Body of pancreas (tissue), 4 donors: ENCODE data around the gene HELZ. TPM values are rescaled to one million over a fixed set of nuclear protein-coding genes. Genes with fewer than 3 reads are reported as not detected.

Source experiments
- ATAC-seq: fragments of 150-250 bp; one replicate; pipeline ENCODE4 v1.9.1; 2016
- DNase-seq, 4 donors: peaks; one replicate each; pipeline ENCODE4 v3.0.0-alpha.2; 2019
- H3K27ac ChIP-seq, 4 donors: fragments of 200-600 bp; sonication (generic); 1 replicate in 3 of 4; 2 replicates in 1 of 4; pipeline versions ENCODE4 v1.5.1 to v1.6.1; 2016 to 2019; ENCODE audit warnings: mild to moderate bottlenecking in 1 of 4, mixed read lengths in 1 of 4, moderate library complexity in 1 of 4
- H3K27me3 ChIP-seq, 2 donors: fragments of 200-600 bp; sonication (generic); one replicate each; pipeline ENCODE4 v1.6.0; 2016; ENCODE audit warnings: mild to moderate bottlenecking in 1 of 2
- H3K36me3 ChIP-seq, 2 donors: fragments of 200-600 bp; sonication (generic); replicated peaks in 1 of 2; 2 replicates each; pipeline ENCODE4 v1.5.1; 2016; ENCODE audit warnings: low read depth in 2 of 2; ENCODE audit not compliant: insufficient read depth in 1 of 2
- H3K4me1 ChIP-seq: fragments of 200-600 bp; sonication (generic); one replicate; pipeline ENCODE4 v1.6.0; 2016
- H3K4me3 ChIP-seq, 2 donors: fragments of 200-600 bp; sonication (generic); 1 replicate in 1 of 2; 2 replicates in 1 of 2; pipeline ENCODE4 v1.5.1; 2016 to 2019
- H3K9me3 ChIP-seq, 3 donors: fragments of 200-600 bp; sonication (generic); 1 replicate in 2 of 3; 2 replicates in 1 of 3; pipeline ENCODE4 v1.5.1; 2016
- POLR2A ChIP-seq, 3 donors: fragments of 450-650 bp; IDR thresholded peaks; one replicate each; pipeline ENCODE4 v1.6.1; 2016; ENCODE audit warnings: antibody characterized with exemption in 3 of 3, mild to moderate bottlenecking in 2 of 3
- WGBS, 2 donors: methylation state at CpG; one replicate each; pipeline ENCODE4 v1.1.5; 2017; 5-methylcytosine and 5-hydroxymethylcytosine counted together
- intact Hi-C: fragments of 100-400 bp; cut with DNase I; formaldehyde crosslinking; loops from one replicate; pipeline ENCODE4 v1.15.1; 2023
- total RNA-seq, 2 donors: library from RNA; depleted of rRNA; stranded (reverse); fragments of >200 nt; gene quantifications; one replicate each; pipeline ENCODE4 v1.1.0, GENCODE V29; 2016
- TF ChIP-seq, protein P1 (sequence below), 7 experiments: fragments of 450-650 bp in 4 of 7; fragments of 200-600 bp in 3 of 7; sonication (generic) in 3 of 7; IDR thresholded peaks; one replicate each; pipeline ENCODE4 v1.5.1; 2016 to 2019; ENCODE audit warnings: antibody characterized with exemption in 7 of 7

HELZ gene
- total RNA-seq, 2 donors from 2014 or later: 21.0 to 34.6 TPM

DNA sequence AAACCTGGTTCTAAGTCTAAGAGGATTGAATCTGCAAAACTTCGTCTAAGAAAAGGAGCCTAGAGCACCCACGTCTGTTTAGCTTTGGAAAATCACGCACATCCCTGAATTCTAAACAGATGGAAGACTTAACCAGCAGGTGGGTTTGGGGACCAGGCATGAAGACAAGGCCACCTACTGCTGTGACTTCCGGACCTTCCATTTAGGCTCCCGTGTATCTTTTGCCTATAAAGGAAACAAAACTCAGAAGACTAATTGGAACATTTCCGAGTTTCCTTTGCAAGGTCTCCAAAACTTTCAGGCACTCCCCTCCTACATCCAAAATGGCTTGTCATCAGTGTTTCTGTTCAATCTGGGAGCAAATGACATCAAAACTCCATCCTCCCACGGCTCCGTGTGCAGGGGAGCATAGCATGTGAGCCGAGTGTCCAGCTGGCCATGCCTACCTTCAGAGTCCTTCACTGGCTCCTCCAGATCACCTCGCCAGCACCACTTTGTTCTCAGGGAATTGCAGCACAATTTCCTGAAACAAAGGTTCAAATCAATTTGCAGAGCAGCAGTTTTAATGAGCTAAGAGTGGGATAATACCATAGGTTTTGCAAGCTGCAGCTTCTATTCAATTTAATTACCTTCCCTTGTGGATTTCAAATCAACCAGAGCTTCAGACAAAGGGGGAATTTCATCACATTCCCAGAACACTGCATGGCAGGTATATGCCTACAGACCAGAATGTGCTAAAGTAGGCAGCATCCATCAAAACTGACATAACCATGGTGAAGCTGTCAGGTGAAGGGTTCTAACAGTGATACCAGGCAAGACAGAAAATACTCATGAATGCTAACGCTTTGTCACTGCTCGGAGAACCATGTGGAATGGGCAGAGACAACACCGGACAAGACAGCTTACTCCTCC is 177.2 kb downstream of the HELZ start:
- Histone ChIP-seq H3K9me3 (no peaks in the 10 kb centered on the region), H3K4me3 (no peak overlapping the region), H3K27me3 (no peaks in the 10 kb centered on the region), H3K36me3 (no peaks in the 10 kb centered on the region), H3K4me1 (peaks cover 5% of the 10 kb centered on the region), H3K27ac (no peak overlapping the region)
- ATAC-seq (no peak), DNase-seq (no peak)
- 88 to 94% methylated on average over 13 of the region's 13 CpGs for WGBS, 2 donors
- TF ChIP-seq, protein P1, sequence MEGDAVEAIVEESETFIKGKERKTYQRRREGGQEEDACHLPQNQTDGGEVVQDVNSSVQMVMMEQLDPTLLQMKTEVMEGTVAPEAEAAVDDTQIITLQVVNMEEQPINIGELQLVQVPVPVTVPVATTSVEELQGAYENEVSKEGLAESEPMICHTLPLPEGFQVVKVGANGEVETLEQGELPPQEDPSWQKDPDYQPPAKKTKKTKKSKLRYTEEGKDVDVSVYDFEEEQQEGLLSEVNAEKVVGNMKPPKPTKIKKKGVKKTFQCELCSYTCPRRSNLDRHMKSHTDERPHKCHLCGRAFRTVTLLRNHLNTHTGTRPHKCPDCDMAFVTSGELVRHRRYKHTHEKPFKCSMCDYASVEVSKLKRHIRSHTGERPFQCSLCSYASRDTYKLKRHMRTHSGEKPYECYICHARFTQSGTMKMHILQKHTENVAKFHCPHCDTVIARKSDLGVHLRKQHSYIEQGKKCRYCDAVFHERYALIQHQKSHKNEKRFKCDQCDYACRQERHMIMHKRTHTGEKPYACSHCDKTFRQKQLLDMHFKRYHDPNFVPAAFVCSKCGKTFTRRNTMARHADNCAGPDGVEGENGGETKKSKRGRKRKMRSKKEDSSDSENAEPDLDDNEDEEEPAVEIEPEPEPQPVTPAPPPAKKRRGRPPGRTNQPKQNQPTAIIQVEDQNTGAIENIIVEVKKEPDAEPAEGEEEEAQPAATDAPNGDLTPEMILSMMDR (IDR thresholded peaks at IDR 0.05): no peak
- no peak for TF ChIP-seq POLR2A (IDR thresholded peaks at IDR 0.05)
- intact Hi-C loops: no loop called here

DNA sequence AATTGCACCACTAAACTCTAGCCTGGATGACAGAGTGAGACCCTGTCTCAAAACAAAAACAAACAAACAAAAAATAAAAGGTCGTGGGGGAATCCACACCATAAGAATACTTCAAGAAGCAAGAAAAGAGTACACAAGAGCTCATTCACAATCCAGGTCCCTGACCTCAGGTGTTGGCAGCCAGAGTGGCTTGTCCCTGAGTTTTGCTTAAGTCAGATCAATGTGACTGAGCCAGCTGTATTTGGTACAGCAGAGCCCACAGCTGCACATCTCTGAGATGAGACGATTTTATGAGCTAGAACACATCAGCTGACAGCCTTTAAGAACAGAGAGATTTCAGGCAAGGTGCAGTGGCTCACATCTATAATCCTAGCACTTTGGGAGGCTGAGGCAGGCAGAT is 178.3 kb downstream of the HELZ start:
- no peaks in the 10 kb centered on the region for H3K27me3 ChIP-seq
- ATAC-seq: no peak
- intact Hi-C loops: no loop called here
- H3K36me3 ChIP-seq: no peaks in the 10 kb centered on the region
- TF ChIP-seq, protein P1 (IDR thresholded peaks at IDR 0.05): no peak
- no peak for TF ChIP-seq POLR2A (IDR thresholded peaks at IDR 0.05)
- H3K4me1 ChIP-seq: no peaks in the 10 kb centered on the region
- H3K9me3 ChIP-seq: no peaks in the 10 kb centered on the region
- H3K27ac ChIP-seq: no peak overlapping the region
- DNase-seq: no peak
- no peak overlapping the region for H3K4me3 ChIP-seq
- WGBS, 2 donors: 35 to 51% methylated on average over 2 of the region's 2 CpGs

DNA sequence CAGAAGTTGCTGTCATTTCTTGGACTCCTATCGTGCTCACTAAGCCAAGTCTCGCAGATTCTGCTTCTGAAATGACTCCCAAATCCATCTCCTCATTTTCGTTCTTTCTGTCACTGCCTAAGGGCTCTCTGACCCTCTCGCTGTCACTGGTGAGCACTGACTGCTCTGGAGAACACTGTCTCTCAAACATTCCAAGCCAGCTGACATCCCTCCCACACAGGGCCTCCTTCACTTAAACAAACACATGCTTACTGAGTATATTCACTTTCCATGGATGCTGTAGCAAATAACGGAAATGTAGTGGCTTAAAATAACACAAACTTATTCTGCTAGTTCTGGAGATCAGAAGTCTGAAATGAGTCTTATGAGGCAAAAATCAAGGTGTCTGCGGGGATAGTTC is 181.9 kb downstream of the HELZ start:
- WGBS, 2 donors: 89 to 90% methylated on average over 6 of the region's 6 CpGs
- Histone ChIP-seq H3K36me3 (no peaks in the 10 kb centered on the region), H3K27me3 (no peaks in the 10 kb centered on the region), H3K9me3 (no peaks in the 10 kb centered on the region), H3K27ac (no peak overlapping the region), H3K4me3 (no peak overlapping the region), H3K4me1 (no peaks in the 10 kb centered on the region)
- intact Hi-C loops: no loop called here
- DNase-seq (no peak), ATAC-seq (no peak)
- TF ChIP-seq POLR2A (IDR thresholded peaks at IDR 0.05): no peak
- TF ChIP-seq, protein P1 (IDR thresholded peaks at IDR 0.05): no peak

DNA sequence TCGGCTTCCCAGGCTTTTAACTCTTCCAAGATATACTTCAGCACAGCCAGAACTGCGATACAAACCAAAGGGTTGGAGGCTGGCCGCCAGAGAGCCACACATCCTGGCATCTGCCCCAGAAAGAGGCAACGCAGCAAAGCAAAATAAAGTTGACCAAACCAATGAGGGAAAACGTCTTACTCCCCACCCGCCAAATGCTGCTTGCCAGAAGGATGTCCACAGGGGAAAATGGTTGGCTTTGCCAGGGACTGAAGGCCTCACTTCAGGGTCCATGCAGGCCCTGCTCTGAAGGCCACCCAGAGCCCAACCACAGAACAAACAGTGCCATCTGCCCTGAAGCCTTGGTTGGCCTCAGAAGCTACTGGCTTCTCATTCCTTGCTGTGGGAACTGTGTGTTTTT is 185.6 kb downstream of the HELZ start:
- Histone ChIP-seq H3K4me3 (no peak overlapping the region), H3K4me1 (no peaks in the 10 kb centered on the region), H3K27ac (no peak overlapping the region), H3K9me3 (no peaks in the 10 kb centered on the region), H3K36me3 (no peaks in the 10 kb centered on the region), H3K27me3 (no peaks in the 10 kb centered on the region)
- intact Hi-C loops: no loop called here
- 75 to 89% methylated on average over 4 to 6 of the region's 6 CpGs for WGBS, 2 donors
- no peak for TF ChIP-seq POLR2A (IDR thresholded peaks at IDR 0.05)
- TF ChIP-seq, protein P1 (IDR thresholded peaks at IDR 0.05): no peak
- no peak for ATAC-seq
- DNase-seq: no peak

DNA sequence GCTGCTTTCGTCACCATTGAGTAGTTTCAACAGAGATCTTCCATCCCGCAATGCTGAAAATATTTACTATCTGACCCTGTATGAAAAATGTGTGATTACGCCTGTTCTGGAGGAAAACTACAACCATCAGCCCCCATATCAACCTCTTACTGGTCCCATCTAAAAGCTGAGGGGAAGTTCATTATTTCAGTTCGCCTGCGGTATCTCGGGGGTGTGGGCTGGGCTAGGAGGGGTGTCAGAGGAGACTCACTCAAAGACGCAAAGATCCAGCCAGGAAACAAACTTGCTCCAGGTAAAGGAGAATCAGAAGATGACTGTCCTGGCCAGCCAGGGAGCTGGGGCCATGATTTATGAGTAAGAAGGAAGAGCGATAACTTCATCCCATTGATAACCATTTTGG is 187.0 kb downstream of the HELZ start:
- Histone ChIP-seq H3K36me3 (no peaks in the 10 kb centered on the region), H3K27me3 (no peaks in the 10 kb centered on the region), H3K4me1 (no peaks in the 10 kb centered on the region), H3K4me3 (no peak overlapping the region), H3K9me3 (no peaks in the 10 kb centered on the region), H3K27ac (no peak overlapping the region)
- DNase-seq: no peak
- no peak for ATAC-seq
- TF ChIP-seq, protein P1 (IDR thresholded peaks at IDR 0.05): no peak
- TF ChIP-seq POLR2A (IDR thresholded peaks at IDR 0.05): no peak
- intact Hi-C loops: no loop called here
- WGBS, 2 donors: 96 to 99% methylated on average over 8 of the region's 8 CpGs
